Measurements from ENCODE around the gene NOS1AP.

NOS1AP gene

DNA sequence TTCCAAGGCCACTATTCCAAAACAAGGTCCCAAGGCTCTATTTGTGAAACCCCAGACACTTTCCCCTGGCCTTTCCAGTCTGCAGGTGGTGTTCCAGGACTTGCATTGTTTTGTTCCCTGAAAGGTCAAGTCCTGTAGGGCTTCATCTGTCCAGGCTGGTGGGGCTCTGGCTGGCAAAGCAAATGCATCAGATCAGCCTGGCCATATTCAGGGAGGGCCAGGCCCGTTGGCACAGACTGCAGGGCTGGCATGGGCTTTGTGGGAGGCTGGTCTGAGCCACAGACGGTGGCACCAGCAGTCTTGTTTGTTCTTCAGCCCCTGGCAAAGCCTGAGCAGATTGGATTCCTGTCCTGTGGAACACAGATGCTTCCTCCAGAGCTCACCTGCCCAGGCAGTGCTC, 214.2 kb downstream of the NOS1AP start:
- H3K36me3 ChIP-seq (ENCODE audit: control insufficient read depth, insufficient read depth, low read length) = no peaks in the 10 kb centered on the region
- H3K27ac ChIP-seq (ENCODE audit: low read length) = no peak overlapping the region
- no peaks in the 10 kb centered on the region for H3K9me3 ChIP-seq (ENCODE audit: control insufficient read depth, insufficient read depth, low read length)
- H3K4me1 ChIP-seq (ENCODE audit: control insufficient read depth, insufficient read depth, low read length) = no peaks in the 10 kb centered on the region
- H3K27me3 ChIP-seq (ENCODE audit: control insufficient read depth, insufficient read depth, low read length) = no peaks in the 10 kb centered on the region
- no peak overlapping the region for H3K4me3 ChIP-seq (ENCODE audit: low read length)
- no peak for DNase-seq (ENCODE audit: low read depth, low spot score)
- no CpG with 5 or more reads among the region's 2 CpGs for WGBS (ENCODE audit: insufficient coverage, insufficient read length)

- no CpG with 5 or more reads among the region's 3 CpGs for whole genome bisulfite sequencing (ENCODE audit: insufficient coverage, insufficient read length)
- Histone ChIP-seq H3K4me1 (ENCODE audit: control insufficient read depth, insufficient read depth, low read length) (no peaks in the 10 kb centered on the region), H3K27me3 (ENCODE audit: control insufficient read depth, insufficient read depth, low read length) (no peaks in the 10 kb centered on the region), H3K9me3 (ENCODE audit: control insufficient read depth, insufficient read depth, low read length) (no peaks in the 10 kb centered on the region), H3K4me3 (ENCODE audit: low read length) (no peak overlapping the region), H3K27ac (ENCODE audit: low read length) (no peak overlapping the region), H3K36me3 (ENCODE audit: control insufficient read depth, insufficient read depth, low read length) (no peaks in the 10 kb centered on the region)
- DNase-seq (ENCODE audit: low read depth, low spot score) = no peak
These were observed 214.9 kb downstream of the NOS1AP start for GRCh38 chr1:162284206-162284955.

- Histone ChIP-seq H3K27ac (ENCODE audit: low read length) (no peak overlapping the region), H3K27me3 (ENCODE audit: control insufficient read depth, insufficient read depth, low read length) (no peaks in the 10 kb centered on the region), H3K4me3 (ENCODE audit: low read length) (no peak overlapping the region), H3K4me1 (ENCODE audit: control insufficient read depth, insufficient read depth, low read length) (no peaks in the 10 kb centered on the region), H3K36me3 (ENCODE audit: control insufficient read depth, insufficient read depth, low read length) (no peaks in the 10 kb centered on the region), H3K9me3 (ENCODE audit: control insufficient read depth, insufficient read depth, low read length) (no peaks in the 10 kb centered on the region)
- DNase-seq (ENCODE audit: low read depth, low spot score) = no peak
- no CpG with 5 or more reads among the region's 5 CpGs for WGBS (ENCODE audit: insufficient coverage, insufficient read length)
These were observed 215.7 kb downstream of the NOS1AP start for GRCh38 chr1:162285149-162285561.

DNA sequence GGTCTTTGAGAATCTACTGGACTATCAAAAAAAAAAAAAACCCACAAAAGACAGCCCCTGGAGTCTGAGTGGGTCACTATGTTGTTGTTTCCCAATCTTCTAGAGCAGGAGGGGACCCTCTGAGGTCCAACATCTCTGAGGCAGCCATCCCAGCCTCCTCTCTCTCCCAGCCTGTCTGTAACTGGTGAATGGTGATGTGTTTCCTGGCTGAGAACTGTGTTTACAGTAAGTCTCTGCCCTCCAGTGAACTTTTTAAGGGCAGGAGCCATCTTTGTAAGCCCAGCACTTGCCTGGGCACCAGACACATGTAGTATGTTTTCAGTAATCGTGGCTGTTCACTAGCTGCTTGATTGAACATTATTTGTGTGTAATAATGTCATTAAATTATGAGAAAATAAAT, 221.5 kb downstream of the NOS1AP start:
- Histone ChIP-seq H3K27me3 (ENCODE audit: control insufficient read depth, insufficient read depth, low read length) (no peaks in the 10 kb centered on the region), H3K4me3 (ENCODE audit: low read length) (no peak overlapping the region), H3K36me3 (ENCODE audit: control insufficient read depth, insufficient read depth, low read length) (no peaks in the 10 kb centered on the region), H3K9me3 (ENCODE audit: control insufficient read depth, insufficient read depth, low read length) (no peaks in the 10 kb centered on the region), H3K4me1 (ENCODE audit: control insufficient read depth, insufficient read depth, low read length) (no peaks in the 10 kb centered on the region), H3K27ac (ENCODE audit: low read length) (no peak overlapping the region)
- no CpG with 5 or more reads among the region's 1 CpG for WGBS (ENCODE audit: insufficient coverage, insufficient read length)
- no peak for DNase-seq (ENCODE audit: low read depth, low spot score)

- H3K4me1 ChIP-seq (ENCODE audit: control insufficient read depth, insufficient read depth, low read length) = no peaks in the 10 kb centered on the region
- no CpG with 5 or more reads among the region's 2 CpGs for WGBS (ENCODE audit: insufficient coverage, insufficient read length)
- no peaks in the 10 kb centered on the region for H3K9me3 ChIP-seq (ENCODE audit: control insufficient read depth, insufficient read depth, low read length)
These were observed 222.9 kb downstream of the NOS1AP start for GRCh38 chr1:162292422-162292849.

GRCh38 chr1:162293073-162293692, 223.7 kb downstream of the NOS1AP start:
- H3K27ac ChIP-seq (ENCODE audit: low read length) = no peak overlapping the region
- no peaks in the 10 kb centered on the region for H3K4me1 ChIP-seq (ENCODE audit: control insufficient read depth, insufficient read depth, low read length)
- DNase-seq (ENCODE audit: low read depth, low spot score) = no peak
- no peaks in the 10 kb centered on the region for H3K27me3 ChIP-seq (ENCODE audit: control insufficient read depth, insufficient read depth, low read length)
- H3K9me3 ChIP-seq (ENCODE audit: control insufficient read depth, insufficient read depth, low read length) = no peaks in the 10 kb centered on the region
- no peaks in the 10 kb centered on the region for H3K36me3 ChIP-seq (ENCODE audit: control insufficient read depth, insufficient read depth, low read length)
- no CpG with 5 or more reads among the region's 5 CpGs for WGBS (ENCODE audit: insufficient coverage, insufficient read length)
- H3K4me3 ChIP-seq (ENCODE audit: low read length) = no peak overlapping the region

More at GRCh38 chr1:162292422-162292849, 222.9 kb downstream of the NOS1AP start:
- H3K27ac ChIP-seq (ENCODE audit: low read length) = no peak overlapping the region
- H3K27me3 ChIP-seq (ENCODE audit: control insufficient read depth, insufficient read depth, low read length) = no peaks in the 10 kb centered on the region
- DNase-seq (ENCODE audit: low read depth, low spot score) = no peak
- no peaks in the 10 kb centered on the region for H3K36me3 ChIP-seq (ENCODE audit: control insufficient read depth, insufficient read depth, low read length)
- no peak overlapping the region for H3K4me3 ChIP-seq (ENCODE audit: low read length)

- no peak for DNase-seq (ENCODE audit: low read depth, low spot score)
- no peak overlapping the region for H3K27ac ChIP-seq (ENCODE audit: low read length)
- no CpG with 5 or more reads among the region's 3 CpGs for WGBS (ENCODE audit: insufficient coverage, insufficient read length)
- H3K9me3 ChIP-seq (ENCODE audit: control insufficient read depth, insufficient read depth, low read length) = no peaks in the 10 kb centered on the region
- H3K4me3 ChIP-seq (ENCODE audit: low read length) = no peak overlapping the region
- H3K27me3 ChIP-seq (ENCODE audit: control insufficient read depth, insufficient read depth, low read length) = no peaks in the 10 kb centered on the region
- no peaks in the 10 kb centered on the region for H3K36me3 ChIP-seq (ENCODE audit: control insufficient read depth, insufficient read depth, low read length)
- H3K4me1 ChIP-seq (ENCODE audit: control insufficient read depth, insufficient read depth, low read length) = no peaks in the 10 kb centered on the region
These were observed 224.5 kb downstream of the NOS1AP start for GRCh38 chr1:162294015-162294414.

- WGBS (ENCODE audit: insufficient coverage, insufficient read length) = no CpG with 5 or more reads among the region's 4 CpGs
- peaks cover 5% of the 10 kb centered on the region; the same call in 1 of the 2 replicates for H3K4me1 ChIP-seq (ENCODE audit: control insufficient read depth, insufficient read depth, low read length)
- no peak for DNase-seq (ENCODE audit: low read depth, low spot score)
- H3K4me3 ChIP-seq (ENCODE audit: low read length) = no peak overlapping the region
- H3K36me3 ChIP-seq (ENCODE audit: control insufficient read depth, insufficient read depth, low read length) = no peaks in the 10 kb centered on the region
- no peaks in the 10 kb centered on the region for H3K27me3 ChIP-seq (ENCODE audit: control insufficient read depth, insufficient read depth, low read length)
- no peaks in the 10 kb centered on the region for H3K9me3 ChIP-seq (ENCODE audit: control insufficient read depth, insufficient read depth, low read length)
- no peak overlapping the region for H3K27ac ChIP-seq (ENCODE audit: low read length)
These were observed 227.7 kb downstream of the NOS1AP start for GRCh38 chr1:162297208-162297607.

DNA sequence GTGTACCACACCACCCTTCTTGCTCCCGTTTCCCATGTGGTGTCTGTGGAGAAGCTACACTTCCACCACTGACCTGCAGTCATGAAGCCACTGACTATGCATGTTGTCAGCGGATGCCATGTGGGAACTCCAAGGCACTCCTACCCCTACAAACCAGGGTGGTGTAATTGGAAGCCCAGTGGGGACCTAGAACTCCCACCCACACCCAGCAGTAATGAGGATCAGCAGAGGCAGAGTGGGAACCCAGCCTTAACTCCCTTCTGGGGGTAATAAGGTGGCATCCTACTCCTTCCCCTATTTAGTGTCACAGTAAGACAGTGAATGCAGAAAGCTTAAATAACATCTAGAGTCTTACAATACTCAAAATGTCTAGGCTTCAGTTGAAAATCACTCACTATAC, 228.8 kb downstream of the NOS1AP start:
- no peak overlapping the region for H3K27ac ChIP-seq (ENCODE audit: low read length)
- H3K4me3 ChIP-seq (ENCODE audit: low read length) = no peak overlapping the region
- no peaks in the 10 kb centered on the region for H3K27me3 ChIP-seq (ENCODE audit: control insufficient read depth, insufficient read depth, low read length)
- H3K9me3 ChIP-seq (ENCODE audit: control insufficient read depth, insufficient read depth, low read length) = no peaks in the 10 kb centered on the region
- H3K4me1 ChIP-seq (ENCODE audit: control insufficient read depth, insufficient read depth, low read length) = peaks cover 5% of the 10 kb centered on the region; the same call in 1 of the 2 replicates
- H3K36me3 ChIP-seq (ENCODE audit: control insufficient read depth, insufficient read depth, low read length) = no peaks in the 10 kb centered on the region
- no CpG with 5 or more reads among the region's 2 CpGs for WGBS (ENCODE audit: insufficient coverage, insufficient read length)
- DNase-seq (ENCODE audit: low read depth, low spot score) = no peak

- Histone ChIP-seq H3K27ac (ENCODE audit: low read length) (no peak overlapping the region), H3K4me1 (ENCODE audit: control insufficient read depth, insufficient read depth, low read length) (peaks cover 5% of the 10 kb centered on the region; the same call in 1 of the 2 replicates), H3K9me3 (ENCODE audit: control insufficient read depth, insufficient read depth, low read length) (no peaks in the 10 kb centered on the region), H3K4me3 (ENCODE audit: low read length) (no peak overlapping the region), H3K36me3 (ENCODE audit: control insufficient read depth, insufficient read depth, low read length) (no peaks in the 10 kb centered on the region), H3K27me3 (ENCODE audit: control insufficient read depth, insufficient read depth, low read length) (no peaks in the 10 kb centered on the region)
- DNase-seq (ENCODE audit: low read depth, low spot score) = no peak
These were observed 229.5 kb downstream of the NOS1AP start for GRCh38 chr1:162299018-162299417.

Data from iPS DF 6.9 (cell line).